Mucosa of rectum (tissue), 2 donors: Measurements from ENCODE around the gene SCFD1.
"Not testable (repeated sequence)": the region's sequence is repeated elsewhere in the genome, so short reads cannot be mapped to it uniquely, and the experiment has no call there.

Experiments
- H3K27ac ChIP-seq, 2 donors: one replicate each; pipeline ENCODE4 v1.7.0; 2013; ENCODE audit warnings: inconsistent platforms in 2 of 2, low read depth in 2 of 2, low read length in 2 of 2
- H3K27me3 ChIP-seq, 2 donors: one replicate each; pipeline ENCODE4 v1.7.0; 2013; ENCODE audit warnings: low read length in 2 of 2; ENCODE audit not compliant: control insufficient read depth in 2 of 2, insufficient read depth in 2 of 2
- H3K36me3 ChIP-seq, 2 donors: one replicate each; pipeline ENCODE4 v1.7.0; 2013; ENCODE audit warnings: low read length in 2 of 2; ENCODE audit not compliant: control insufficient read depth in 2 of 2, insufficient read depth in 2 of 2
- H3K4me1 ChIP-seq, 2 donors: one replicate each; pipeline ENCODE4 v1.7.0; 2013; ENCODE audit warnings: low read length in 2 of 2, mild to moderate bottlenecking in 1 of 2; ENCODE audit not compliant: control insufficient read depth in 2 of 2, insufficient read depth in 2 of 2
- H3K4me3 ChIP-seq, 2 donors: one replicate each; pipeline ENCODE4 v1.7.0; 2013; ENCODE audit warnings: low read length in 2 of 2
- H3K9ac ChIP-seq, 2 donors: one replicate each; pipeline ENCODE4 v1.7.0; 2013; ENCODE audit warnings: low read length in 2 of 2, low read depth in 1 of 2, mild to moderate bottlenecking in 1 of 2
- H3K9me3 ChIP-seq, 2 donors: one replicate each; pipeline ENCODE4 v1.7.0; 2013; ENCODE audit warnings: low read length in 2 of 2; ENCODE audit not compliant: control insufficient read depth in 2 of 2
- donor health status: healthy.
- donor health status: Normal muscosa, but diverticular disease.

Gene SCFD1

DNA sequence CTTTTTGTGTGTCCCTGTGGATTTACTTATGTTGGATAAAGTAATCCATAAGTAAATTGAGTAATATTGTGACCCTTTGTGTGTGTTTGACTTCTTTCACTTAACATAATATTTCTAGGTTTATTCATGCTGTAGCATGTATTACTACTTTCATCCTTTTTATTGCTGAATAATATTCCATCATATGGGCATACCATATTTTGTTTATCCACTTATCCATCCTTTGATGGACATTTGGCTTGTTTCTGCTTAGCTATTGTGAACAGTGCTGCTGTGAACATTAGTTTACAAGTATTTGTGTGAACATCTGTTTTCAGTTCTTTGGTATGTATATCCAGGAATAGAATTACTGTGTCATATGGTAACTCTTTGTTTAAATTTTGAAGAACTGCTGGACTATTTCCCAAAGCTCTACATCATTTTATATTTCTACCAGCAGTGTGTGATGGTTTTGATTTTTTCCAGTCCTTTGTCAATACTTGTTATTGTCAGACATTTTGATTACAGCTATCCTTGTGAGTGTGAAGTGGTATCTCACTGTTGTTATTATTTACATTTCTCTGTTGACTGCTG is 38.0 kb upstream of the SCFD1 start:
- Histone ChIP-seq H3K4me3 (no peak overlapping the region), H3K36me3 (peaks cover 4 to 6% of the 10 kb centered on the region in 2 donors), H3K9me3 (peaks cover 0 to 2% of the 10 kb centered on the region in 2 donors), H3K27ac (no peak overlapping the region), H3K9ac (no peak overlapping the region), H3K4me1 (peaks cover 3% of the 10 kb centered on the region in 2 donors), H3K27me3 (no peaks in the 10 kb centered on the region)

DNA sequence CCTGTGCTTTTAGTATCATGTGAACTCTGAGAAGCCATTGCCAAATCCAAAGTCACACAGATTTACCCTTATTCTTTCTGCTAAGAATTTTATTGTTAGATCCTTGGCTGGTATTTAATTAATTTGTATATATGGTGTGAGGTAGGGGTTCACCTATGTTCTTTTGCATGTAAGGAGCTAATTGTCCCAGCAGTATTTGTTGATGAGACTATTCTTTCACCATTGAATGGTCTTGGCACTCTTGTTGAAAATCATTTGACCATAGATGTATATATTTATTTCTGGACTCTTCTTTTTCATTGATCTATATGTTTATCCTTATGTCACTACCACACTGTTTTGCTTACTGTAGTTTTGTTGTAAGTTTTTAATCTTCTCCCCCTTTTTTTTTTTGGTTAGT is 36.9 kb upstream of the SCFD1 start:
- H3K27ac ChIP-seq = no peak overlapping the region
- peaks cover 0 to 2% of the 10 kb centered on the region in 2 donors for H3K9me3 ChIP-seq
- H3K4me3 ChIP-seq = no peak overlapping the region
- H3K36me3 ChIP-seq = peaks cover 4 to 15% of the 10 kb centered on the region in 2 donors
- no peaks in the 10 kb centered on the region for H3K27me3 ChIP-seq
- H3K4me1 ChIP-seq = peaks cover 3% of the 10 kb centered on the region in 2 donors
- H3K9ac ChIP-seq = no peak overlapping the region

DNA sequence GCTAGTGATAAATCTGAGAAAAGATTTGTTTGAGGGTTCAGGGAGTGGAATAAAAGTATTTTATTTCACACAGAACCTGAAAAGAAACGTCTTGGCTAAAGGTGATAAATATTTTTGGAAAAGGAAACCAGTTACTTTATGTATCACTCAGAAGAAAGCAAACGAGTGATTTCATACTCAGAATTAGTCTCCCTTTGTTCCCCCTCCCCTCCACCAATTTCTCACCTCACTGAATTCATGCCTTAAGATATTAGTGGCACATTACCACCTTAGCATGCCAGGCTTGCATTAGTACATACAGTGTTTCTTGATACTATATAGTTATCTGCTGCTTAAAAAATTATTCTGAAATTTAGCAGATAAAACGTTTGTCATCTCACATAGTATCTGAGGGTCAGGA is 35.0 kb upstream of the SCFD1 start:
- H3K36me3 ChIP-seq = peaks cover 7 to 21% of the 10 kb centered on the region in 2 donors
- no peaks in the 10 kb centered on the region for H3K27me3 ChIP-seq
- no peak overlapping the region for H3K4me3 ChIP-seq
- H3K4me1 ChIP-seq = no peaks in the 10 kb centered on the region
- H3K9me3 ChIP-seq = peaks cover 0 to 2% of the 10 kb centered on the region in 2 donors
- H3K27ac ChIP-seq = no peak overlapping the region
- H3K9ac ChIP-seq = no peak overlapping the region

DNA sequence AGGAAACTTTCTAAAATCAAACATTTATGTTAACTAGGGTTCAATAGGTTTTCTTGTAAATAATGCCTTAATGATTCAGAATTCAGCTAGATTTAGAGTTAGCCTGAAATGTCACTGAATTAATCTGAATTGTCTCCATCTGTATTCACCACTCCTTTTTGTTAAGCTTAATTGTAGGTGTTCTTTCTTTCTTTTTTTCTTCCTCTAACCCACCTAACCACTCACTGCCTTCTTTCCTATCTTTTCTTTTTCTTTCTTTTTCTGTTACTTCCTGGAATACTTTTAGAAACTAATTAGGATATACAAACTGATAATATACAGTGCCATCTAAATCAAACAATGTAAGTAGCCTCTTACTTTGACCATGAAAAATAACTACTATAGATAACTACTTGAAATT is 33.2 kb upstream of the SCFD1 start:
- no peak overlapping the region for H3K27ac ChIP-seq
- peaks cover 0 to 2% of the 10 kb centered on the region in 2 donors for H3K9me3 ChIP-seq
- H3K36me3 ChIP-seq = peaks cover 10 to 21% of the 10 kb centered on the region in 2 donors
- H3K4me3 ChIP-seq = no peak overlapping the region
- H3K27me3 ChIP-seq = no peaks in the 10 kb centered on the region
- no peaks in the 10 kb centered on the region for H3K4me1 ChIP-seq
- no peak overlapping the region for H3K9ac ChIP-seq

DNA sequence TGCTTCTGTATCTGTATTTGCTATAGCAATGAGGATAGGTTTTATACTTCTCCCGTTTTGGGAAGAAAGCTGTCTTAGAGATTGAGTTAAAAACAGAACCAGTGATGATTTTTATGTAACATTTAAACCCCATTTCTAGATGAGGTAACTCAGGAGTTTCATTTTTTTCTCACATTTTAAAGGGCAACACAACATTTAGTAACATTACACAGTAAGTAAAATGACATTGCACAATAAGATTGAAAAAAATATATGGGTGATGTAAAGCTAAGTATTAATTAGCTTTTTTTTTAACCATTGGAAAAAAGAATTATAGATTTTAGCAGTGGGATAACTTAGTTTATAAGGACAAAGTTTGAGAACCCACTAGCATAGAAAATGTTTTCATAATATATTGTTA is 25.2 kb upstream of the SCFD1 start:
- H3K27ac ChIP-seq = no peak overlapping the region
- no peaks in the 10 kb centered on the region for H3K4me1 ChIP-seq
- no peak overlapping the region for H3K4me3 ChIP-seq
- H3K9ac ChIP-seq = no peak overlapping the region
- H3K27me3 ChIP-seq = no peaks in the 10 kb centered on the region
- peaks cover 17 to 25% of the 10 kb centered on the region in 2 donors for H3K36me3 ChIP-seq
- H3K9me3 ChIP-seq = no peaks in the 10 kb centered on the region

DNA sequence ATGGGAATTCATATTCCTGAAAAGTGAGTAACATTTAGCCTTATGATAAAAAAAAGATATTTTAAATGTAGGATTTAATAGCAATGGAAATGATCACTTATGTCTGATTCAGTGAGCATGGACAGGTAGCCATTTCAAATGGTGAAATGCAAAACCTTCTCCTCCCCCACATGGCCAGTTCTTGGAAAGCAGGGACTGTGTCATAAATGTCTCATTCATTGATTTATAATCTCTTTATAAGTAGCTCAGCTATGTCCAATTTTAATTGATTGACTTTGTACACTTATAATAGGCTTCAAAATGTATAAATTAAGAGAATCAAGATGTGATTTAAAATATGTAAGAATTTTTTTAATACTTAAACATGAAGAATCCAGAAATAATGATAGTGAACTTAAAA is 24.6 kb upstream of the SCFD1 start:
- H3K9me3 ChIP-seq = no peaks in the 10 kb centered on the region
- no peak overlapping the region for H3K4me3 ChIP-seq
- peaks cover 19 to 25% of the 10 kb centered on the region in 2 donors for H3K36me3 ChIP-seq
- no peaks in the 10 kb centered on the region for H3K4me1 ChIP-seq
- H3K27me3 ChIP-seq = no peaks in the 10 kb centered on the region
- H3K9ac ChIP-seq = no peak overlapping the region
- H3K27ac ChIP-seq = no peak overlapping the region

DNA sequence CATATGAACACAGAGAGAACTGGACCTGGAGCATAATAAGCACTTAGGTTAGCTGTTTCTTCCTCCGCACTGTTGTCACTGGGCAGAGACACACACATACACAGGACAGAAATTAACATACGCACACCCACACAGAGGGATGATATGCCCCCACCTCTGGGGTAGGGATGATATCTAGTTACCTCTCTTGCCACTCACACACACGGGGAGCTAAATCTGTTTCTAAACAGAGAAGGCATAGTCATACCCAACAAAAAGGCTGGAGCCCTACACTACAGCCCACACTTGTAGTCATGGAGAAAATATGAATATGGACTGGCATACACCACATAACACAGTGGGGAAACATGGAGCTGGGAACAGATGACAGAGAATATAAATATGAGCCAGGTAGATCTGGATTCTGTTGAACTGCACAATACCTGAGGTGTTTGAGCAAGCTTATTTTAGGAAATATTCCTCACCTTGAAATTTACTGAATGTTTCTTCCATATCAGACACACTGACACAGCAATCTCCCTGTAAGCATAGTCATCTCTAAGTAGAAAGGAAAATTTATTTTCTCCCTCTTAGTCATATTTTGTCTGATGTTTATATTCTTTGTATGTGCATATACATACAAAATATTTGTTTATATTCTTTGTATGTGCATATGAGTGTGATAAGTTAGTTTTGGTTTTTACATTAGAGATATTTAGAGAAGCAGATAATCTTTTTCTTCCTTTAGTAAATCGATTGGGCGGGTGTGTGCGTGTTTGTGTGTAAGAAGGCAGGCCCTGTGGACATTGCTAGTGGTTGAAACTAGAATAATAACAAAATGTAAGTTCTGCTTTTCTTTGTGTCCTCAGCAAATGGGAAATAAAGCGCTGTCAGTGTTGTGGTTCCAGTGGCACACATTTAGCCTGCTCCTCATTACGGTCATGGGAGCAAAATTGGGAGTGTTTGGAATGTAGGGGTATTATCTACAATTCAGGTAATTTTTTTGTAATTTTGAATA is 20.9 kb upstream of the SCFD1 start:
- Histone ChIP-seq H3K27me3 (no peaks in the 10 kb centered on the region), H3K9ac (no peak overlapping the region), H3K4me1 (no peaks in the 10 kb centered on the region), H3K27ac (no peak overlapping the region), H3K9me3 (no peaks in the 10 kb centered on the region), H3K4me3 (no peak overlapping the region), H3K36me3 (peaks cover 27 to 29% of the 10 kb centered on the region in 2 donors)

DNA sequence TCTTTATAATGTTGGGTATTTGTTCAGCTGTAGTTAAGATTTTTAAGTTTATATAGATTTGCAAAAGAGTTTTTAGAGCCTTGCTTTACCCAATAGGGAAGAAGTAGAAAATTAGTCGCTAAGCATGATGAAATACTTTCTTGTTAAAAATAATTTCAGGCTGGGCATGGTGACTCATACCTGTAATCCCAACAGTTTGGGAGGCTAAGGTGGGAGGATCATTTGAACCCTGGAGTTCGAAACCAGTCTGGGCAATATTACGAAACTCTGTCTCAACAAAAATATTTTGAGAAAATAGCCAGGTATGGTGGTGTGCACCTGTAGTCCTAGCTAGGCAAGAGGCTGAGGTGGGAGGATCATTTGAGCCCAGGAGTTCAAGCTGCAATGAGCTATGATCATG is 18.7 kb upstream of the SCFD1 start:
- no peak overlapping the region for H3K4me3 ChIP-seq
- no peaks in the 10 kb centered on the region for H3K27me3 ChIP-seq
- no peaks in the 10 kb centered on the region for H3K9me3 ChIP-seq
- H3K27ac ChIP-seq = no peak overlapping the region
- peaks cover 26 to 31% of the 10 kb centered on the region in 2 donors for H3K36me3 ChIP-seq
- peaks cover 0 to under 1% of the 10 kb centered on the region in 2 donors for H3K4me1 ChIP-seq
- H3K9ac ChIP-seq = no peak overlapping the region

DNA sequence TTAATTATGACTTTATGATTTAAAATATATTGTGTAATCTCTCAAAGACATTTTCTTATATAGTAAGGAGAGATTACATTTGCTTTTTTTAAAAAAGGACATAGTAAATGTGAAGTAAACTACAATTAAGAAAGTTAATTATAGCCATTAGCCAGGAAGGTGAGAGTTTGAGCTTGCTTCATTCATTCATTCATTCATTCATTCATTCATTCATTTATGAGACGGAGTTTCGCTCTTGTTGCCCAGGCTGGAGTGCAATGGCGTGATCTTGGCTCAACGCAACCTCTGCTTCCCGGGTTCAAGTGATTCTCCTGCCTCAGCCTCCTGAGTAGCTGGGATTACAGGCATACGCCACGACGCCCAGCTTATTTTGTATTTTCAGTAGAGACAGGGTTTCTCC is 17.4 kb upstream of the SCFD1 start:
- not testable (repeated sequence) for H3K9ac ChIP-seq, H3K4me3 ChIP-seq, H3K27me3 ChIP-seq, H3K9me3 ChIP-seq, H3K4me1 ChIP-seq, H3K27ac ChIP-seq
- peaks cover 20 to 26% of the 10 kb centered on the region in 2 donors for H3K36me3 ChIP-seq

DNA sequence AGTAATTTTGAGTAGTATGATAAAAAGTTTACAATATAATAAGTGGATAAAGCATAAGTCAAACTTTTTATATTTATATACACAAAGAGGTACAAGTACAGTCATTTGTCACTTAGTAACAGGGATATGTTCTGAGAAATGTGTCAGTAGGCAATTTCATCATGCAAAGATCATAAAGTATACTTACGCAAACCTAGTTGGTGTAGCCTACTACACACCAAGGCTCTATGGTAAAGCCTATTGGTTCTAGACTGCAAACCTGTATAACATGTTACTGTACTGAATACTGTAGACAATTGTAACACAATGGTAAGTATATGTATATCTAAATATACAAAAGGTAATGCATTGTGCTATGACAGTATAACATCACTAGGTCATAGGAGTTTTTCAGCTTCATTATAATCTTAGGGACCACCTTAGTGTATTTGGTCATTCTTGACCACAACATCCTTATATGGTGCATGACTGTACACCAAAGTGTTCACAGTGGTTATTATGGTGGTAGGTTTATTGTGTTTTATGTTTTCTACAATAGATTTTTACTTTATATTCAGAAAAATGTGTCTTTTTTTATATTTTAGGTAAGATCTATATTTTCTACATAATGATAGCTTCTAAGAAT is 14.9 kb upstream of the SCFD1 start:
- Histone ChIP-seq H3K9ac (no peak overlapping the region), H3K27ac (no peak overlapping the region), H3K4me3 (no peak overlapping the region), H3K9me3 (no peaks in the 10 kb centered on the region), H3K36me3 (peaks cover 5 to 16% of the 10 kb centered on the region in 2 donors), H3K4me1 (peaks cover 0 to 12% of the 10 kb centered on the region in 2 donors), H3K27me3 (no peaks in the 10 kb centered on the region)
